GM18873 (cell line): ENCODE results near the gene N4BP2.

Source experiments
- ATAC-seq: cut with Tn5 transposase; IDR thresholded peaks from one replicate; pipeline ENCODE4 v1.9.1; 2021; ENCODE audit warnings: mild to moderate bottlenecking, moderate library complexity, moderate number of reproducible peaks; ENCODE audit not compliant: unreplicated experiment, low FRiP score

The N4BP2 gene

DNA sequence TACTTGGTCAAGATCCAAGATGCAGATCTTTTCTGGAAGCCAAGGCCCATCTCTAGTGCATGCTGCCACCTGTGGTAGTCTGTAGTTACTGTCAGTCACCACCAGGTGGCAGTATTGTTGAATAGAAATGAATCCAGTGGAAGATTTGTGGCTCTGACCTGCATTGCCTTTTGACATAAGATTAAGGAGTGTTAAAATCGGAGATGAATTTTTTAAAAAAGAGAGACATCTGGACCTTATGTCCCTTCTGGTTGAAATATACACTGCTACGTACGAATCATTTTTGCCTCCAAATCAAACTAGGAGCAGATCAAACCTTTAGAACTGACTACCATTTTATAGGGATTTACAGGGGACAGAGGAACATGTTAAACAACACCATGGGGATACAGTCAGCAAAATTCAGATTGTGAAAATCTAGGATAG, 93.3 kb downstream of the N4BP2 start:
- ATAC-seq, result peak; percentile 71

DNA sequence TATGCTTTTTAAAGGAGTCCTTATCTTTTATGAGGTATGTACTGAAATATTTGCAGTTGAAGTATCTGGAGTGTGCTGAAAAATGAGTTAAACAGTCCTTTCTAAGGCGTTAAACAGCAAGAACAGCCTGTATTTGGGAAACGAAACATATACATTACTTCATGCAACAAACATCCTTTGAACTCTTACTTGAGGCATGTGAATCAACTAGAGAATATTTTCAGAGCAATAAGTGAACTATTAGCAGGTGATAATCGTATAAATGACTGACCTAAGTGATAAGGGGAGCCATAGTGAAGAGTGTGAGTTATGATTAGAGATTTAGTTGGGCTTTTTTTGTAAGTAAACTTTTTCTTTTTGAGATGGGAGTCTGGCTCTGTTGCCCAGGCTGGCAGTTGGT, 94.3 kb downstream of the N4BP2 start:
- ATAC-seq, result no peak

DNA sequence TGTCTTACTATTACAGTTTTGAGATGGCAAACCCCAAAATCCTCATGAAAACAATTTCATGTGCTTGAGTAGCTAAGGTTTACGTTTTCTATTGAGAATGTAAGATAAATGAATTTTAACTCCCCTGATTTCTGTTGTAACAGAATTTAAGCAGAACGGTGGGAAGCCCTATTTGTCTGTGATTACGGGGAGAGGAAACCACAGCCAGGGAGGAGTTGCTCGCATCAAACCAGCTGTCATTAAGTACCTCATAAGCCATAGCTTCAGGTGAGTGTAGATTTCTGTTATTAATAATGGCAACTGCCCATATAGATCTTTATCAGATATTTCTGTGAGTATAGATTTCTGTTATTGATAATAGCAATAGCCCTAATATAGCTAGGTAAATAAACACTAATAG, 96.0 kb downstream of the N4BP2 start:
- no peak for ATAC-seq

DNA sequence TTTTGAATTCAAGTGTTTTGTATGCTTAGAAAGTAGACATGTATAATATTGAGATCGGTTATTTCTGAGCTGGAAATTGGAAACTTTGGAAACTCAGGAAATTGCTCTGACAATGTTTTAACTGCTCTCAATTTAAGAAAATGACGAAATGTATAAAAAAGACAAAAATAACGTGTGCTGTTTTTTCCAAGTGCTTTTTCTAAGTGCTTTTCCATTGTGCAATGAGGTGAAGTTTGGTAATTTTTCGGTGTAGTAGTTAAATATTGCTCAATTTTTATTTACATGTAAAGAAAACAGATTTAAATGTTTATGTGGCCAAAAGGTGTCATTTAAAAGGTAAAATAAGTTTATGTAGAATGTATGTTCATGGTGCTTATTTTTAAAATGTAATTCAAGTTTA, 100.8 kb downstream of the N4BP2 start:
- ATAC-seq, result no peak

DNA sequence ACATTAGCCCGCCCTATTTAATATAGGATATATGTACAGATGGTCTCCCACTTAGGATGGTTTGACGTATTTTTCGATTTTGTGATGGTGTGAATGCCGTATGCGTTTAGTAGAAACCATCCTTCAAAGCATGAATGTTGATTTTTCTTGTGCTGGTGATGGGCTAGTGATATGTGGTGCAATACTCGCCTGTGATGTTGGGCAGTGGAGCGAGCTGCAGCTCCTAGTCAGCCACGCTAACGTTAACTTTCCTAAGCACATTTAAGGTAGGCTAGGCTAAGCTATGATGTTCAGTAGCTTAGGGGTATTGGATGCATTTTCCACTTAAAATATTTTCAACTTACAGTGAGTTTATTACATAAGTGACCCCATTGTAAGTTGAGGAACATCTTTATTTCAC, 103.6 kb downstream of the N4BP2 start:
- no peak for ATAC-seq

DNA sequence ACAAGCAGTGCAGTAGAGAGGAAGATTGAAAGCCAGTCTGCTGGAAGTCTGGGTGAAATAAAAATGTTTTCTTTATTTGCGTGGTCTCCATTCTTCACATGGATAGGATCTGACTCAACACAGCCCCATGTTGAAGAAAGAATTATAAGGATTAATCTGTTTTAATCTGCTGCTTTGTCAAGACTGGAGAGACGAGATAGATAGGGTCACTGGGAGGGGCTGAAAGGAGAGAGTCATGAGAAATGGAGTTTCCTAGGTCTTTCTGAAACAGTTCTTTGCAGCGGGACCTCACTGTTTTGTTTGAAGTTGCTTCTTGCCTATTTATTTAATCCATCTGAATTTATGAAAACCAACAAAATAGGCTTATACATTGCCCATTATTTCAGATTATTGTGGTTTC, 107.8 kb downstream of the N4BP2 start:
- no peak for ATAC-seq

DNA sequence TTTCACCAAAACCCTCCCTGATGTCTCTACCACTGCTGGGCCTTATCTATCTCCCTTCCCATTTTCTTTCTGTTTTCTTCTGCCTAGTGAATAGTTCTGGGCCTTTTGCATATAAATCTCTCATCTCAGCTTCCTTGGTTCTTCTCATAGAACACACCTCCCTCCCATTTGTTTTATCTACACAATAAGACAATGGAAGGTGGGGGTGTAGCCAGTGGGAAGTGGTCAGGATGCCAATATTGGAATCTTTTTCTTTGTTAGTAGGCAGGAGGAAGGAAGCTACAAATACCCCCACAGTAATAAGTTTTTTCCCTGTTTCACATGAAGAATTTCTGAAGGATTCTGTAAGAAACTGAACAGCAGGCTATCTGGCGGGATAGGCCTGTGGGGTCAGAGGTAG, 109.3 kb downstream of the N4BP2 start:
- ATAC-seq, result no peak

GRCh38 chr4:40168070-40168469, 111.4 kb downstream of the N4BP2 start:
- ATAC-seq, result no peak

DNA sequence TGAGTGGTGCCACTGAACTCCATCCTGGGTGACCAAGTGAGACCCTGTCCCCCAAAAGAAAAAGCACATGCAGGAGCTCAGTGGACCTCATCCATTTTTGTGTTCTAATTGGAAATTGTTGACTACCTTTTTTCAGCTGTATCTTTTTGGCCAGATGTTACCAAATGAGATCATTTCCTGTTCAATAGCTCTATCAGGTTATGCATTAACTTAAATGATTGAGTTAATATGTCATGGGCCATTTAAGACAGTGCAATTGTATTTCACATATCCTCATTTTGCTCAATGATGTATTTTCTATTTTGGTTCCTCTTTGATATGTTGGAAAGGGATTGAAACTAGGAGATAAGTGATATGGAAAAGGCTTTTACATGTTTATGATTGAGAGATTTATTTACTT, 113.9 kb downstream of the N4BP2 start:
- peak; percentile 65 for ATAC-seq

DNA sequence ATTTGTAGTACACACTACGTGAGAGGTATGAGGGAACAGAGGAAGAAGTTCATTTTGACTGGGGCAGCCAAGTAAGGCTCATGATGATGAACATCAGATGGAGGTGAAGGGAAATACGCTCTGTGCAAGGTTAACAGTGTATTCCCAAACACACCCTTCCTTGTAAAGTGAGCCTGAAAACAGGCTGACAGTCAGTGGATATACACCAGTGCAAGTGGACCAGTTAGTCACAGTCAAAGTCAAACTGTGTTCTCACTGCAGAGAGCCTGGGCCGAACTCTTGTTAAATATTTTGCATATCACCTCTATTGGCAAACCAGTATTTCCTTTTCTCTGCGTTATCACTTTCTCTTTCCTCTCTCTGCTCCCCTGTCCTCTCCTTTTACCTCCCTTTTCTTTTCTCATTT, 116.8 kb downstream of the N4BP2 start:
- ATAC-seq, result peak; percentile 77

- ATAC-seq, result no peak
These were observed 120.0 kb downstream of the N4BP2 start for GRCh38 chr4:40176602-40177001.

GRCh38 chr4:40177591-40177990, 120.9 kb downstream of the N4BP2 start:
- ATAC-seq, result no peak

- no peak for ATAC-seq
These were observed 122.0 kb downstream of the N4BP2 start for GRCh38 chr4:40178672-40179071.

DNA sequence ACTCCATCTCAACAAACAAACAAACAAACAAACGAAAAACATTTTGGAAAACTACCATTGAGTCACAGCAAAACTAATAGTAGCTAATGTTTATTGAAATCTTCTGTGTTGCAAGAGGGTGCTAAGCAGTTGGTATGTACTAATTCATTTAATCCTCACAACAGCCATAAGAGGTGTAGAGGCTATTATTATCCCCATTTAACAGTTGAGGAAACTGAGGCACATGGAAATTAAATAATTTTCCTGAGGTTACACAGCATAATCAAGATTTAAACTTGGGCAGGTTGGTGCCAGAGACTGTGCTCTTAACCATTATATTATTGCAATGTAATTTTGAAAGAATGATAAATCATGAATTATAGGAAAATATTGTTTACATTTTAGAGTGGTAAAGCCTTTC, 122.7 kb downstream of the N4BP2 start:
- no peak for ATAC-seq

GRCh38 chr4:40180356-40180755, 123.7 kb downstream of the N4BP2 start:
- no peak for ATAC-seq

DNA sequence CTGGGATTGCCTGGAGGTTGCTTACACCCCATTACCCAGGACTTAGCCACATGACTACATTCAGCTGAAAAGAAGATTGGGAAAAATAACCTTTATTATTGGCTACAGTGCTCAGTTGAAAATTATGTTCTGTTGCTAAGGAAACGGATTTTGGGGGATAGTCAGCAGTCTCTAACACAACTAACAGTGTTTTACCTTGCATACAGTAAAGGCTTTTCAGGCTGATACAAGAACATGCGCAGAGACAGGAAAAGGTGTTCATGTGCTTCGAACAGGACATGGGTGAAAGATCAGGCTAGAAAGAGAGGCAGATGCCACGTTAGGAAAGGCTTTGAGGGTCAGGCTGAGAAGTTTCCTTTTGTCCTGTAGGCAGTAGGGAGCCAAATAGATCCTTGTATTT, 125.4 kb downstream of the N4BP2 start:
- no peak for ATAC-seq

GRCh38 chr4:40182954-40183353, 126.3 kb downstream of the N4BP2 start:
- ATAC-seq, result no peak

GRCh38 chr4:40183615-40184411, 127.2 kb downstream of the N4BP2 start:
- ATAC-seq, result no peak

DNA sequence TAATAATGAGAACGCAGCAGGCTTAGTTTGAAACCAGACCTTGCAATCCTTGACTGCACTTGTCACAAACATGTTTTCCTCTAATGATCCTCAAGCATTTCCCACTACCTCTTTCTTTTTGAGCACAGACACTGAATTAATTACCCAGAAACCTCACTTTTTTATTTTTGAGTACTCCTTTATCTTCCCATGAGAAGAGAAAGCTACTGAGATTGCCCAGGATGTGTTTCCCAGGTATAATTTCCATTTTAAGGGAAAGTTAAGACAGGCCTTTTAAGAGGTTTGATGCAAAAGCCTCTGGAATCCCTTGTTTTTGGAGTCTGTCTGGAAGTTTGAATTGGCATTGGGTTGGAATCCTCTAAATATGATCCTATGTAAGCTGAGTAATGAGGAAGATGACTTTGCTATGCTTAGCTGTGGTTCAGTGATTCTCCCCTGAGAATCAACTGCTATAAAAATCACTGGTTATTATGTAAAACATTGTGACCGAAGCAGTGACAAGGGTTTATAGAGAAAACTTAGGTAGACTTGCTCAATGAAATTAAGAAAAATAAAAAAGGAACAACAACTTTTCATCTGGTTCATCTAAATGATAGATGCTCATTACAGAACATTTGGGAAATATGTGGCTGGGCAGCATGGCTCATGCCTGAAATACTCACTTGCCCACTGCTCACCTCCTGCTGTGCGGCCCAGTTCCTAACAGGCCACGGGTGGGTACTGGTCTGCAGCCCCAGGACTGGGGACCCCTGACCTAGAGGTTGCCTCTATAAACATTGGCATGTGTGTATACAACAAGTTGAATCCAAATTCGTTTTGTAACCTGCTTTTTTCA, 129.4 kb downstream of the N4BP2 start:
- ATAC-seq, result no peak

- ATAC-seq, result no peak
These were observed 130.0 kb downstream of the N4BP2 start for GRCh38 chr4:40186665-40187014.

DNA sequence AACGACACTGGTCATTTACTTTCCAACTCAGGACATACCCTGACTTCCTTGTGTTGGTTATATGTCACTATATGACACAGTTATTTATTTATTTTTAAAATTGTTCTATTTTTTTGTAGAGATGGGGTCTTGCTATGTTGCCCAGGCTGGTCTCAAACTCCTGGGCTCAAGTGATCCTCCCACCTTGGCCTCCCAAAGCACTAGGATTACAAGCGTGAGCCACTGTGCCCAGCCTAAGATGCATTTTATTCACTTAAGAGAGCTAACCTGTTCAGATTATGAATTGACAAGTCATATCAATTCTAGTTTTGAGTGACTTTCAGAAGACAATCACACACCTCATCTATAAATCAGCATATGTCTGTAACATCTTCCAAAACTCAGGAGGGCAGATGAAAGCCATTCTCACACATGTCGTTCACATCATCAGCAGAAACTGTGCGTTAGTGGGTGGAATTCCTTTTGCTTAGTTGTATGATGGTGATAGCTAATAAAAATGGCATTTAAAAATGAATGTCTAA, 130.8 kb downstream of the N4BP2 start:
- ATAC-seq, result no peak

DNA sequence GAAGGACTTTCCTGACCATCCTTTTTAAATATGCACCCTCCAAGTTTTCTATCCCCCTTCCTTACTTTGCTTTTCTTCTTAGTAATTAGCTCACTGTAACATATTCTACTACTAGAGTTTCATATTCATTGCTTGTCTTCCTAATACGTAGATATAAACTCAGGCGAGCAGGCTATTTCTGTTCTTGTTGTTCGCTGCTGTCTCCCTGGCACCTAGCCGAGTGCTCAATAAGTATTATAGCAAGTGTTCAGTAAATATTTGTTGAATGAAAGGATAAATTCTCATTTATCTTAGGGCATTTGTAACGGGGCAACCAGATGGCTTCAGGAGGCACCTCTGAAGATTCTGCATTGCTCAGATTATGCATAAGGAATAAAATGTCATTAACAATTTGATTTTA, 133.4 kb downstream of the N4BP2 start:
- ATAC-seq, result no peak
